Measurements from ENCODE around the gene RNF149.

DNA sequence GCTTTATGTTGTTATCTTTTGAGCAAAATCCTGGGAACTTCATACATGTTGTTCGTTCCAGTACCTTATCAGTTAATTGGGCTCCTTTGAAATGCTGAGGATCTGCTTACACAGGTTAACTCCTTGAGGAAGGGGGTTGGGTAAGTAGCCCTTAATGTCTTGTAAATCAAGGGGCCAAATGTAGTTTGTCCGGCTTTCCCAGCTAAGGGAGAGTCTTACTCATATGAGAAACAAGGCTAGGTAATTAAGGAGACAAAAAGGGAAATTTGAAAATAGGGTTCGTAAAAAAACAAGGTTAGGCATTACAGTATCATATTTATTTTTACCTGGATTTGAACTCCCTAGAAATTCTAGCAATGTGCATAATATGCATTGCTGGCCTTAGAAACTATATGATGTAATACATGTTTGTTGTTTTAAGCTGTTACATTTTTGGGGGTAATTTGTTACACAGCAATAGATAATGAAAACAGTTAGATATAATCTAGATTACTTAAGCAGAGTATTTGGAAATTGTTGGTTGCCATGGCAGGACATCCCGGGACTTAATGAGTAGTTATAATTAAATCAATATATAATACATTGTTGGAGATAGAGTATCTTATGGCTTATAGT is 30.9 kb upstream of the RNF149 start:
- TF ChIP-seq, protein P1, sequence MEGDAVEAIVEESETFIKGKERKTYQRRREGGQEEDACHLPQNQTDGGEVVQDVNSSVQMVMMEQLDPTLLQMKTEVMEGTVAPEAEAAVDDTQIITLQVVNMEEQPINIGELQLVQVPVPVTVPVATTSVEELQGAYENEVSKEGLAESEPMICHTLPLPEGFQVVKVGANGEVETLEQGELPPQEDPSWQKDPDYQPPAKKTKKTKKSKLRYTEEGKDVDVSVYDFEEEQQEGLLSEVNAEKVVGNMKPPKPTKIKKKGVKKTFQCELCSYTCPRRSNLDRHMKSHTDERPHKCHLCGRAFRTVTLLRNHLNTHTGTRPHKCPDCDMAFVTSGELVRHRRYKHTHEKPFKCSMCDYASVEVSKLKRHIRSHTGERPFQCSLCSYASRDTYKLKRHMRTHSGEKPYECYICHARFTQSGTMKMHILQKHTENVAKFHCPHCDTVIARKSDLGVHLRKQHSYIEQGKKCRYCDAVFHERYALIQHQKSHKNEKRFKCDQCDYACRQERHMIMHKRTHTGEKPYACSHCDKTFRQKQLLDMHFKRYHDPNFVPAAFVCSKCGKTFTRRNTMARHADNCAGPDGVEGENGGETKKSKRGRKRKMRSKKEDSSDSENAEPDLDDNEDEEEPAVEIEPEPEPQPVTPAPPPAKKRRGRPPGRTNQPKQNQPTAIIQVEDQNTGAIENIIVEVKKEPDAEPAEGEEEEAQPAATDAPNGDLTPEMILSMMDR (IDR thresholded peaks at IDR 0.05; ENCODE audit: insufficient read depth, low read length, poor library complexity, severe bottlenecking): no peak
- TF ChIP-seq EZH2phosphoT487 (conservative IDR thresholded peaks at IDR 0.05; ENCODE audit: low read length): no peak
